ENCODE measurements around the gene NXPH4.

The NXPH4 gene

DNA sequence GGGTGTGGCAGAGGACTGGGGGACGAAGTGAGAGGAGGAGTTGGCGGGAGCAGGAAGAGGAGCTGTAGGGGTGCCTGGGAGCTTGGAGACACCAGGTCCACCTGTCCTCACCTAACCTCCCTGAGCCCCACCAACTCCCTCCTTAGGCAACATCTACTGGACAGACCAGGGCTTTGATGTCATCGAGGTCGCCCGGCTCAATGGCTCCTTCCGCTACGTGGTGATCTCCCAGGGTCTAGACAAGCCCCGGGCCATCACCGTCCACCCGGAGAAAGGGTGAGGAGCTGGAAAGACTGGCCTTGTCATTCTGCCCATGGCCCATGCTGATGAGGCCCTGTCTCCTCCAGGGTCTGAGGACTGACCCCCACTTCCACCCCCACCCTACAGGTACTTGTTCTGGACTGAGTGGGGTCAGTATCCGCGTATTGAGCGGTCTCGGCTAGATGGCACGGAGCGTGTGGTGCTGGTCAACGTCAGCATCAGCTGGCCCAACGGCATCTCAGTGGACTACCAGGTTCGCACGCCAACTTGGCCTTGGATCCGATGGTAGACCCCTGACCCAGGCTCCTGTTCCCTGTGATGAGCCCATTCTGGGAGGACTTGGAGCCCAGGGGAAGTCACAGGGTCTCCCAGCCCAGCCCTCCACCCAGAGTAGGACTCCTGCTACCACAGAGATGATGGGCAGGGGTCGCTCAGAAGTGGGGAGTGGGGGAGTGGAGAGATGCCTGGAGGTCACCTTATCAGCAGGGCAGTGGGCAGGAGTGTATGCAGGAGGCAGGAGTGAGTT lies 32.5 kb upstream of the NXPH4 start:
- DNase-seq: no peak

DNA sequence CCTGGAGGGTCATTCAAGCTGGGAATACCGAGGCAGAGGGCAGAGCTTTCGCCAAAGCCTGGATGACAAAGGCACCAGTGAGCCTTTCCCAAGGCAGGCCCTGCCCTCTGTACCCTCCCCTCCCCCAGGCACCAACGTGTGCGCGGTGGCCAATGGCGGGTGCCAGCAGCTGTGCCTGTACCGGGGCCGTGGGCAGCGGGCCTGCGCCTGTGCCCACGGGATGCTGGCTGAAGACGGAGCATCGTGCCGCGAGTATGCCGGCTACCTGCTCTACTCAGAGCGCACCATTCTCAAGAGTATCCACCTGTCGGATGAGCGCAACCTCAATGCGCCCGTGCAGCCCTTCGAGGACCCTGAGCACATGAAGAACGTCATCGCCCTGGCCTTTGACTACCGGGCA lies 31.2 kb upstream of the NXPH4 start:
- no peak for DNase-seq

DNA sequence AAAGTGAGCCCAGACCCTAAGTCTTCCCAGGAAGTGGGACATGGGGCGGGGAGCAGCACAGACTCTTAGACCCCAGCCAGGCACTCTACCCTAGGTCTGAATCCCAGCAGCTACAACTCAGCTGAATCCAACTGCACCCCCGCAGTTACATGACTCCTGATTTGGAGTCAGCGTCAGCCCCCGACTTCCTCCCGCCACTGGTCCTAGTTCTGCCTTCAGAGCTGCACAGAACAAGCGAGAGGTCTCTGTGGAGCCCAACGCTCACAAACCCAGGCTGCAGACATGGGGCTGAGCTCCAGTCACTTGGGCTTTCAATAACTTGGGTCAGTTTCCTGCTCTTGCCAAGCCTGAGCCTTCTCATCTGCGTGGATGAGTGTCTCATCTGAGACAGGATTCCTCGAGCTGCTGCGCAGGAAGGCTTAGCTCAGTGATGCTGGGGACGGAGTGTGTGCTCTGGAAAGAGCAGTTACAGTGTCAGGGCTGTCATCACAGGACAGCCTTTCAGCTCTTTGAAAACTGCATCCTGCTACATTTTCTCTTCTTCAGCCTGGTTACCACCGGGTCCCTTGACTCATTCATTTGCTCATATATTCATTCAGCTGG lies 30.6 kb upstream of the NXPH4 start:
- no peak for DNase-seq

DNA sequence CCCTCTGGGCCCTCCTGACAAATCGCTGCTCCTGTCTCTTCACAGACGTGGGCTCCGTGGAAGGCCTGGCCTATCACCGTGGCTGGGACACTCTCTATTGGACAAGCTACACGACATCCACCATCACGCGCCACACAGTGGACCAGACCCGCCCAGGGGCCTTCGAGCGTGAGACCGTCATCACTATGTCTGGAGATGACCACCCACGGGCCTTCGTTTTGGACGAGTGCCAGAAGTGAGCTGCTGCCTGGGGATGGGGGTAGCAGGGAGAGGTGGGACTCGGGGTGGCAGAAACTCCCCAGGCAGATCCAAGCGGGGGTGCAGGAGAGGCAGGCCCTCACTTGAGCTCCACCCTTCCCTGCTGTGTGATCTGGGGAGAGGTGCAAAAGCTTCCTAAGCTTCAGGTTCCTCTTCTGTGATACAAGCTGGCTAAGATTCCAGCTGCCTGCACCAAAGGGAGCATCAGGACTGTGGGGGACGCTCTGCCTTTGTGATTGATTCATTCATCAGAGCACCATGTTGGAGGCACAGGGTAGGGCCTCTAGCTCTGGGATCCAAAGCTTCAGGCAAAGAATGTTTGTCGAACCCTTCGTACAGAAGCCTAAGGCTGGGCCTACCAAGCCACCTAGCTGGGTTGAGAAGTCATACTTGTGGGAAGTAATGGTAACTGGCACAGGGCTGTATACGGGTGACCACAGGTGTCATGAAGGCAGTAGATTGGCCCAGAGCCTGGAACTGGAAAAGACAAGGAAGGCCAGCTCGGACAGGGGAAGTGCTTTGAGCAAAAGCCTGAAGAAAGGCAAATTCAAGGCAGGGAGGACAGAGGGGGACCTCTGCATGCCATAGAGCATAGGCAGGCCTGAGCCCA lies 29.1 kb upstream of the NXPH4 start:
- no peak for DNase-seq

DNA sequence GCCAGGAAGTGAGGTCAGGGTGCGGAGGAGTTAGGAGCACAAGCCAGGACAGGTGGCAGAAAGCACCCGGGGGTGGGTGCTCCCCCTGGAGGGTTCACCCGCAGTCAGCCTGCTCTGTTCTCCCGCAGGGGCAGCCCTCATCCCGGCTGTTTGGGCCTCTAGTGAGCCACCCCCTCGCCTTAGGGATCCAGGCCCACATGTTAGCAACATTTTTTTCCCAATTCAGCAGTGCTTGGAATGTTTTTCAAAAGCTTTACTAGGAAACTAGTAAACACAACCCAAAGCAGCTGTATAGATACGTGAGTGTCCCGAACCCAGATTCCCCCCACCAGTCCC lies 28.5 kb upstream of the NXPH4 start:
- no peak for DNase-seq

DNA sequence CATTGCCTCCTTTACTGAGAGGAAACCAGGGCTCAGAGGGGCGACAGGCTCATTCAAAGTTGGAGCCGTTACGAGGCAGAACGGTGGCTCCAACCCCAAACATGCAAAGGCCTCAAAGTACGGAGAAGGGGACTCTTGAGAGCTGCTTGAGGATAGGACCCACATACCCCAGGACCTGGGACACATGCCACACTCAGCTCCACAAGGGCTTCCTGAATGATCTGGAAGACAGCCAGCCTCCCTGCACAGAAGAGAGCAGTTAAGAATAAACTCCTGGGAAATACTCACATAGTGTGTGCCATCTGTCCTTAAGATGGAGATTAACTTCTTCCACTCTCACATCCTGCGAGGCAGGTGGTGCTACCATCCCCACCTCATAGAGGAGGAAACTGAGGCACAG lies 26.6 kb upstream of the NXPH4 start:
- no peak for DNase-seq

DNA sequence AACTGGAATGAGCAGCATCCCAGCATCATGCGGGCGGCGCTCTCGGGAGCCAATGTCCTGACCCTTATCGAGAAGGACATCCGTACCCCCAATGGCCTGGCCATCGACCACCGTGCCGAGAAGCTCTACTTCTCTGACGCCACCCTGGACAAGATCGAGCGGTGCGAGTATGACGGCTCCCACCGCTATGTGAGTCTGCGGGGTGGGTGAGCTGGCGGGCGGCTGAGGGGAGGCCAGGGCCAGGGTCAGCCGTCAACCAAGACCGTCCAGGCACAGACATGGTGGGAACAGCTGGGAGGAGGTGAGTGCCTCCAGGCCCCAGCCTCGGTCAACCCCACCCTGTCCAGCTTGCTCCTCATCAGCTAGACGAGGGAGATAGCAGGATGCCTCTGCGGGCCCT lies 25.8 kb upstream of the NXPH4 start:
- no peak for DNase-seq

DNA sequence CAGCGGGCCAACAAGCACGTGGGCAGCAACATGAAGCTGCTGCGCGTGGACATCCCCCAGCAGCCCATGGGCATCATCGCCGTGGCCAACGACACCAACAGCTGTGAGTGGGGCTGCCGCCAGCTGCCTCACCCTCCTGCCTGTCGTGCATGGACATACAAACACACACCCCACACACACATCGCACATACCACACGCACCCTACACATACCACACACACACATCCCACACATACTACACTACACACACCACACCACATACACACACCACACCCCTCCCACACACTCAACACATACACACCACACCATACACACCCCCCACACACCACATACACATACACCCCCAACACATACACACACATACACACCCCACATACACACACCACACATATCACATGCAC lies 25.2 kb upstream of the NXPH4 start:
- no peak for DNase-seq

DNA sequence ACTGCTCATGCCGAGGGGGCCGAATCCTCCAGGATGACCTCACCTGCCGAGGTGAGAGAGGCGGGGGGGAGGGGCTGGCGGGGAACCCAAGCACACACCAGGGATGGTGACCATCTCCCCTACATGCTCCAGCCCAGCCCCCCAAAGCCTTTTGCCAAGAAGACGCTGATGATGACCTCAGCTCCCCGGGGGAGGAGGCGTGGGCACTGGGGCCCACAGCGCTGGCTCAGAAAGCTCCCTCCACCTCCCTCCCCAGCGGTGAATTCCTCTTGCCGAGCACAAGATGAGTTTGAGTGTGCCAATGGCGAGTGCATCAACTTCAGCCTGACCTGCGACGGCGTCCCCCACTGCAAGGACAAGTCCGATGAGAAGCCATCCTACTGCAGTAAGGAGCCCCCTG lies 23.7 kb upstream of the NXPH4 start:
- no peak for DNase-seq

DNA sequence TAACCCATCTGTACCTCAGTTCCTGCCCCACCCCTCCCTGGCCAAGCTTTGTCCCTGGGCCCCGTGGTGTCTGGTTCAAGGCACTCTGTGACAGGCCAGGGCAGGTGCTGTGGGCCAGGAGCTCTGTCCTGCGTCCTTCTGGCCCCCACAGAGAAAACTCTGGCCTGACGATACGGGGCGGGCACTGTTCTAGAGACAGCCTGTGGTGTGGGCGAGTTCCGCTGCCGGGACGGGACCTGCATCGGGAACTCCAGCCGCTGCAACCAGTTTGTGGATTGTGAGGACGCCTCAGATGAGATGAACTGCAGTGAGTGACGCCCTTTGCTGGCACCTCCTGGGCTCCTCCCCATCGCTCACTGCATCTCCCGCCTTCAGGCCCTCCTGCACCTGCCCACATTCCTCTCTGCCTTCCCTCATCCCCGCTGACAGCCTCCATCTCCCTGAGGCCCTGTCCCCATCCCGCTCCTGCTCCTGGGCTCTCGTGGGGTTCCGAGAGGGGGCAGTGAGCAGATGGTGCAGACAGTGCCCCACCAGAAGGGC lies 22.8 kb upstream of the NXPH4 start:
- no peak for DNase-seq

DNA sequence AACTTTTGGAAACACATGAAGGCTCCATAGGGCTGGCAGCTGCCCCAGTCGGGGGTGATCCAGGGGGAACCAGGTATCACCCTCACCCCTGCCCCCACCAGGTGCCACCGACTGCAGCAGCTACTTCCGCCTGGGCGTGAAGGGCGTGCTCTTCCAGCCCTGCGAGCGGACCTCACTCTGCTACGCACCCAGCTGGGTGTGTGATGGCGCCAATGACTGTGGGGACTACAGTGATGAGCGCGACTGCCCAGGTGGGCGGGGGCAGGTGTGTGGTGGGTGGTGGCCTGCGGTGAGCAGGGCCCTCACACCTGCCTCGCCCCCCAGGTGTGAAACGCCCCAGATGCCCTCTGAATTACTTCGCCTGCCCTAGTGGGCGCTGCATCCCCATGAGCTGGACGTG lies 22.3 kb upstream of the NXPH4 start:
- DNase-seq: no peak

DNA sequence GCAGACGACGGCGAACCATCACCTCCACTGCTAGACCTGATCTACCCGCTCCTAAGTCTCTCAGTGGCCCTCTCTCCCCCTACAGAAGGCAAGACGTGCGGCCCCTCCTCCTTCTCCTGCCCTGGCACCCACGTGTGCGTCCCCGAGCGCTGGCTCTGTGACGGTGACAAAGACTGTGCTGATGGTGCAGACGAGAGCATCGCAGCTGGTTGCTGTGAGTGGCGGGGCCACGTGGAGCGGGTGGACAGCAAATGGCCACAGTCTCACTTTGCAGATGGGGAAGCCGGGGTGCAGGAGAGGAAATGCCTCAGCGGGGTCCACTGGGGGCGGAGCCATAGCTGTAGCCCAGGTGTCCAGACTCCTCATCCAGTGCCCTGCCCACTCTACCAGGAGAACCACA lies 21.4 kb upstream of the NXPH4 start:
- DNase-seq: no peak

DNA sequence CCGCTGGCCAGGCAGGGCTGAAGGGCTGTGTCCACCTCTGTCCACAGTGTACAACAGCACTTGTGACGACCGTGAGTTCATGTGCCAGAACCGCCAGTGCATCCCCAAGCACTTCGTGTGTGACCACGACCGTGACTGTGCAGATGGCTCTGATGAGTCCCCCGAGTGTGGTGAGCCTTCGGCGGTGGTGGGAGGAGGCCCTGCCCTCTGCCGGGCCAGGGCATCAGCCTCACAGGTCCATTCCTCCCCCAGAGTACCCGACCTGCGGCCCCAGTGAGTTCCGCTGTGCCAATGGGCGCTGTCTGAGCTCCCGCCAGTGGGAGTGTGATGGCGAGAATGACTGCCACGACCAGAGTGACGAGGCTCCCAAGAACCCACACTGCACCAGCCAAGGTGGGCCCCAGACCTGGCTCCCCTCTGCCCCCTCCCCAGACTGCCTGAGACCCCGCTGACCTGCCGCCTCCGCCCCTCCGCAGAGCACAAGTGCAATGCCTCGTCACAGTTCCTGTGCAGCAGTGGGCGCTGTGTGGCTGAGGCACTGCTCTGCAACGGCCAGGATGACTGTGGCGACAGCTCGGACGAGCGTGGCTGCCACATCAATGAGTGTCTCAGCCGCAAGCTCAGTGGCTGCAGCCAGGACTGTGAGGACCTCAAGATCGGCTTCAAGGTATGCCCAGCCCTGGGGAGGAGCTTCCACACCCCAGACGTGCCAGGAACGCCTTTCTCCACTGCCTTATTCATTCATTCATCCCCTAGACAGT lies 20.8 kb upstream of the NXPH4 start:
- DNase-seq: no peak

DNA sequence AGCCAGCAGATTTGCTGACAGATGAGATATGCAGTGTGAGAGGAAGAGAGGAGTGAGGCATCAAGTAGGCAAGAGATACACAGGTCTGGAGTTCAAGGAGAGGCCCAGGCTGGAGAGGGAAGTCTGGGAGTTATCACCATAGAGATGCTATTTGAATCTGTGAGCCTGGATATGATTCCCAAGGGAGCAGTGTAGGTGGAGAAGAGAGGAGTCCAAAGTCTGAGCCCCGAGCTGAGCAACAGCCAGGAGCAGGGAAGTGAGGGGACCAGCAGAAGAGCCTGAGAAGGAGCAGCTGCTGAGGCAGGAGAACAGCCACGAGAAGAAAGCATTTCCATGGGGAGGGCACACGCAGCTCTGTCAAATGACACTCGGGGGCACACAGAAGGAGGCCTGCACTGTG lies 20.2 kb upstream of the NXPH4 start:
- no peak for DNase-seq

DNA sequence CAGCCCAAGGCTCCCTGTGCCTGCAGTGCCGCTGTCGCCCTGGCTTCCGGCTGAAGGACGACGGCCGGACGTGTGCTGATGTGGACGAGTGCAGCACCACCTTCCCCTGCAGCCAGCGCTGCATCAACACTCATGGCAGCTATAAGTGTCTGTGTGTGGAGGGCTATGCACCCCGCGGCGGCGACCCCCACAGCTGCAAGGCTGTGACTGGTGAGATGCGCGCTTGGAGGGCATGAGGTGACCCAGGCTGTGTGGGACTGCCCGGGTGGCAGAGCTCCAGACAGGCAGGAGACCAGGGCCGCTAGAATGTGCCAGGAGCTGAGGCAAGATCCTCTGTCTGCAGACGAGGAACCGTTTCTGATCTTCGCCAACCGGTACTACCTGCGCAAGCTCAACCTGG lies 19.6 kb upstream of the NXPH4 start:
- no peak for DNase-seq

DNA sequence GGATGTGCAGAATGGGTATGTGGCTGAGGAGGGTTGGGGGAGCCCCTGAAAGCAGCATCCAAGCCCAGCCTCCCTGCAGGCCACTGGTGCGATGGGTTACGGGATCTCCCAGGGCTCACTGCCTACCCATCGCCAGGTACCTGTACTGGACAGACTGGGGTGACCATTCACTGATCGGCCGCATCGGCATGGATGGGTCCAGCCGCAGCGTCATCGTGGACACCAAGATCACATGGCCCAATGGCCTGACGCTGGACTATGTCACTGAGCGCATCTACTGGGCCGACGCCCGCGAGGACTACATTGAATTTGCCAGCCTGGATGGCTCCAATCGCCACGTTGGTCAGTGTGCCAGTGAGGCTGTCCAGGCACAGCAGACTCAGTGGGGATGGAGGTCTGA lies 18.3 kb upstream of the NXPH4 start:
- DNase-seq: no peak

DNA sequence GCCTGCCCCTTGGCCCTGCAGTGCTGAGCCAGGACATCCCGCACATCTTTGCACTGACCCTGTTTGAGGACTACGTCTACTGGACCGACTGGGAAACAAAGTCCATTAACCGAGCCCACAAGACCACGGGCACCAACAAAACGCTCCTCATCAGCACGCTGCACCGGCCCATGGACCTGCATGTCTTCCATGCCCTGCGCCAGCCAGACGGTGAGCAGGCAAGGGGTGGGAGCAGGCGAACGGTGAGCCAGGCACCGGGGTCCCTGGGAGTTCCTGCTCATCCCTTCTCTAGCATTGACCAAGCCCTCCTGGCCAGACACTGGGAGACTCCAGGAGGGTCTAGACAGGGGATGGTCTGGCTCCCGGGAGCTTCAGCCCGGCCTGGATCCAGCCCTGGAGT lies 17.4 kb upstream of the NXPH4 start:
- DNase-seq: no peak

DNA sequence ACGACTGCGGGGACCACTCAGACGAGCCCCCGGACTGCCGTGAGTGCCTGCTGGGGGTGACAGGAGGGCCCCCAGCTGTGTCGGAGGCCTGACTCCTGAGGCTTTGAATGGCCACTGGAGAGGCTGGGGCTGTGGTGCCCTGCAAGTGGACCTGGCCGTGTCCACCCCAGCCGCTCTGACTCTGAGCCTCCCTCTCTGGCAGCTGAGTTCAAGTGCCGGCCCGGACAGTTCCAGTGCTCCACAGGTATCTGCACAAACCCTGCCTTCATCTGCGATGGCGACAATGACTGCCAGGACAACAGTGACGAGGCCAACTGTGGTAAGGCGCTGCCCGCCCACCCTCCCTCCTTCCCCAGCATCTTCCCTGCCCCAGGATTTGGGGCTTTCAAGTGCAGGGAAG lies 16.1 kb upstream of the NXPH4 start:
- DNase-seq: no peak

DNA sequence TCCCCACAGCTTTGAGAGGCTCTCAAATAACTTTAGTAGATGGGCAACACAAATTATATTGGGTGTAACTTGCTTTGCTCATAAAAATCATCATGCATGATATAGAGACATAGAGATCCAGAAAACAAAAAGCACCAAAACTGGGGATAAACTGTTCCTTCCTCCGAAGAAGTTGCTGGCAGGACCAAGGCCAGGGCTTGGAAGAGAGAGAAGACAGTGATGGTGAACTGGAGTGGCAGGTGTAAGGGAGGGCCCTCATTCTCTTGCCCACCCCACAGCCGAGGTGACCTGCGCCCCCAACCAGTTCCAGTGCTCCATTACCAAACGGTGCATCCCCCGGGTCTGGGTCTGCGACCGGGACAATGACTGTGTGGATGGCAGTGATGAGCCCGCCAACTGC lies 15.4 kb upstream of the NXPH4 start:
- DNase-seq: no peak

DNA sequence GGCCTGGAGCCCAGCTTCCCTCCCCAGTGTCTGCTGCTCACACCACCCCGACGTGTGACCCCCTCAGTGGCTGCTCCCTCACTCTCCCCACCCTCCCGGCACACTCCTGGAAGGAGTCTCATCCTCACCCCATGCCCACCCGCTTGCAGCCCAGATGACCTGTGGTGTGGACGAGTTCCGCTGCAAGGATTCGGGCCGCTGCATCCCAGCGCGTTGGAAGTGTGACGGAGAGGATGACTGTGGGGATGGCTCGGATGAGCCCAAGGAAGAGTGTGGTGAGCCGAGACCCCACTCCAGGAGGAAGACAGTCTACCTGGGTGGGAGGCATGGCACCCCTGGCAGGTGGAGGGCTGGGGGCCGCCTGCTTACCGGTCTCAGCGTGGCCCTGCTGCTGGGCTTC lies 15.0 kb upstream of the NXPH4 start:
- DNase-seq: no peak

DNA sequence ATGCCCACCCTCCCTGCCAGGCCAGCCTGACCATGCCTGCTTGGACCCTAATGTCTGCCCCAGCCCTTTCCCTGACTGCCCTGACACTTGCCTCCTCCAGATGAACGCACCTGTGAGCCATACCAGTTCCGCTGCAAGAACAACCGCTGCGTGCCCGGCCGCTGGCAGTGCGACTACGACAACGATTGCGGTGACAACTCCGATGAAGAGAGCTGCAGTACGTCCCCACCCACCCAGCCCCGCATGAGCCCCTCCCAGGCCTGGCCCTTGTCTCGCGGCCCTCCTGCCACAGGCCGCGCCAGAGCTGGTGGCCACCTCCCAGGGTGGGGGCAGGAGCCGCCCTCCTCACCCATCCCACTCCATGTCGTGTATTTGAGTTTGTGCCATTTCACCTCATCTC lies 14.3 kb upstream of the NXPH4 start:
- no peak for DNase-seq

DNA sequence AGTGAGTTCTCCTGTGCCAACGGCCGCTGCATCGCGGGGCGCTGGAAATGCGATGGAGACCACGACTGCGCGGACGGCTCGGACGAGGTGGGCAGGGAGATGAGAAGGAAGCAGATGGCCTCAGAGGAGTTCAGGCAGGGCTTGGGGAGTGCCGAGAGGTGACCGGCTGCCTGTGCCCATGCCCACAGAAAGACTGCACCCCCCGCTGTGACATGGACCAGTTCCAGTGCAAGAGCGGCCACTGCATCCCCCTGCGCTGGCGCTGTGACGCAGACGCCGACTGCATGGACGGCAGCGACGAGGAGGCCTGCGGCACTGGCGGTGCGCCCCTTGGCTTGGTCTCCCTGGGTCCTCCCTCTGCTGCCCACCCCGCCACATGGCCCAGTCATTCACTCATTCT lies 13.4 kb upstream of the NXPH4 start:
- DNase-seq: no peak

DNA sequence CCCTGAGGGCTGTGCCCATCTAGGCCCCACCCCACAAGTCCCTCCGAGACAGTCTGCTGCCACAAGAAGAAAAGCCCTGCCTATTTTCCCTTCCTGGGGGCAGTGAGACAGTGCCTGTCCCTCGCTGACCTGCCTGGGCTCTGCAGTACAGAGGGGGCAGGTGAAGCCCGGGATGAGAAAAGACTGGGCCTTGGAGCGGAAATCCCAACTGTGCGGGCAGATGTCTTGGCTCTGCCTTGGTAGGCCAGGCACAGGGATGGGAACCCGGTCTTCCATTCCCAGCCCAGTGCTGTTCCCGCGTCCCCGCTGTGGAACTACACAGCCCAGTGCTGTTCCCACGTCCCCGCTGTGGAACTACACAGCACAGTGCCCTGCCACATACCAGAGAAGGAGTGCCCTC lies 12.8 kb upstream of the NXPH4 start:
- DNase-seq: no peak
